Vagina (tissue), 2 donors: ENCODE results near the gene ZNF48. TPM values are rescaled to one million over a fixed set of nuclear protein-coding genes. Genes with fewer than 3 reads are reported as not detected.

Source experiments
- DNase-seq, 2 donors: peaks; one replicate each; pipeline ENCODE4 v3.0.0-alpha.2; 2017; ENCODE audit errors: extremely low spot score in 2 of 2
- H3K27ac ChIP-seq: fragments of 200-600 bp; sonication (generic); one replicate; pipeline ENCODE4 v1.5.1; 2019
- H3K27me3 ChIP-seq: fragments of 200-600 bp; sonication (generic); one replicate; pipeline ENCODE4 v1.5.1; 2019
- H3K36me3 ChIP-seq, 2 donors: fragments of 200-600 bp; sonication (generic); one replicate each; pipeline ENCODE4 v1.5.1; 2017 to 2019
- H3K4me1 ChIP-seq: fragments of 200-600 bp; sonication (generic); one replicate; pipeline ENCODE4 v1.5.1; 2019
- H3K4me3 ChIP-seq, 2 donors: fragments of 200-600 bp; sonication (generic); 1 replicate in 1 of 2; 2 replicates in 1 of 2; pipeline ENCODE4 v1.5.1; 2016 to 2019
- H3K9me3 ChIP-seq: fragments of 200-600 bp; sonication (generic); one replicate; pipeline ENCODE4 v1.5.1; 2019
- CTCF ChIP-seq, 3 experiments: fragments of 450-650 bp in 2 of 3; fragments of 200-600 bp in 1 of 3; sonication (generic) in 1 of 3; IDR thresholded peaks; one replicate each; pipeline ENCODE4 v1.5.1; 2017 to 2019; ENCODE audit warnings: antibody characterized with exemption in 3 of 3, mild to moderate bottlenecking in 2 of 3, moderate library complexity in 2 of 3
- POLR2A ChIP-seq, 2 donors: fragments of 450-650 bp; IDR thresholded peaks; one replicate each; pipeline ENCODE4 v1.6.1; 2017; ENCODE audit warnings: antibody characterized with exemption in 2 of 2, mild to moderate bottlenecking in 2 of 2, moderate library complexity in 2 of 2
- POLR2AphosphoS5 ChIP-seq, 2 donors: sonication (generic); formaldehyde crosslinking; IDR thresholded peaks; one replicate each; pipeline ENCODE4 v1.9.0; 2017; ENCODE audit warnings: antibody characterized with exemption in 2 of 2, mild to moderate bottlenecking in 2 of 2, low read depth in 1 of 2; ENCODE audit not compliant: insufficient read depth in 1 of 2
- intact Hi-C: fragments of 100-400 bp; cut with DNase I; formaldehyde crosslinking; loops from one replicate; pipeline ENCODE4 v1.15.1; 2023
- total RNA-seq: library from RNA; depleted of rRNA; stranded (reverse); fragments of >200 nt; gene quantifications from one replicate; pipeline ENCODE4 v1.2.3, GENCODE V29; 2016

ZNF48 gene
- total RNA-seq, 1 donor from 2014 or later = 3.4 TPM

GRCh38 chr16:30378236-30379157 is 16.7 kb upstream of the ZNF48 start:
- TF ChIP-seq POLR2A (IDR thresholded peaks at IDR 0.05) (peak in 1 of 2 donors; percentile 68), CTCF (IDR thresholded peaks at IDR 0.05) (no peak), POLR2AphosphoS5 (IDR thresholded peaks at IDR 0.05; ENCODE audit: insufficient read depth in 1 of 2, low read depth in 1 of 2) (peak; percentile 42 to 92)
- intact Hi-C loops = loop anchor here (5.0 to 10.0 kb wide), 2 partner anchors 571 to 1496 kb away; partner anchors contain the start of genes MAZ and ZNF267

GRCh38 chr16:30379158-30379783 is 15.9 kb upstream of the ZNF48 start:
- TF ChIP-seq CTCF (IDR thresholded peaks at IDR 0.05) (no peak), POLR2AphosphoS5 (IDR thresholded peaks at IDR 0.05; ENCODE audit: insufficient read depth in 1 of 2, low read depth in 1 of 2) (no peak), POLR2A (IDR thresholded peaks at IDR 0.05) (no peak)
- no peaks in the 10 kb centered on the region for H3K27me3 ChIP-seq
- no peaks in the 10 kb centered on the region for H3K36me3 ChIP-seq
- peak overlapping the region; percentile 75 to 81 for H3K4me3 ChIP-seq
- H3K4me1 ChIP-seq = peaks cover 32% of the 10 kb centered on the region
- intact Hi-C loops = loop anchor here (5.0 to 10.0 kb wide), 2 partner anchors 572 to 1496 kb away; partner anchors contain the start of genes MAZ and ZNF267
- H3K27ac ChIP-seq = peak overlapping the region; percentile 99
- H3K9me3 ChIP-seq = no peaks in the 10 kb centered on the region
- DNase-seq = no peak

More at GRCh38 chr16:30378236-30379157, 16.7 kb upstream of the ZNF48 start:
- Histone ChIP-seq H3K9me3 (no peaks in the 10 kb centered on the region), H3K27ac (peak overlapping the region; percentile 99), H3K27me3 (no peaks in the 10 kb centered on the region), H3K4me1 (peaks cover 32% of the 10 kb centered on the region), H3K4me3 (peak overlapping the region; percentile 75 to 81), H3K36me3 (no peaks in the 10 kb centered on the region)
- peak; percentile 91 to 99 for DNase-seq

- intact Hi-C loops = no loop called here
- H3K27ac ChIP-seq = no peak overlapping the region
- H3K9me3 ChIP-seq = no peaks in the 10 kb centered on the region
- TF ChIP-seq POLR2AphosphoS5 (IDR thresholded peaks at IDR 0.05; ENCODE audit: insufficient read depth in 1 of 2, low read depth in 1 of 2) = no peak
- TF ChIP-seq POLR2A (IDR thresholded peaks at IDR 0.05) = no peak
- no peak for TF ChIP-seq CTCF (IDR thresholded peaks at IDR 0.05)
- H3K27me3 ChIP-seq = no peaks in the 10 kb centered on the region
- H3K4me1 ChIP-seq = peaks cover 32% of the 10 kb centered on the region
- no peaks in the 10 kb centered on the region for H3K36me3 ChIP-seq
- DNase-seq = no peak
- H3K4me3 ChIP-seq = no peak overlapping the region
These were observed 15.0 kb upstream of the ZNF48 start for GRCh38 chr16:30380072-30380802.

GRCh38 chr16:30380803-30381208 is 14.4 kb upstream of the ZNF48 start:
- H3K4me1 ChIP-seq = peaks cover 32% of the 10 kb centered on the region
- H3K27me3 ChIP-seq = no peaks in the 10 kb centered on the region
- no peaks in the 10 kb centered on the region for H3K9me3 ChIP-seq
- H3K27ac ChIP-seq = no peak overlapping the region
- DNase-seq = no peak
- H3K4me3 ChIP-seq = no peak overlapping the region
- TF ChIP-seq POLR2AphosphoS5 (IDR thresholded peaks at IDR 0.05; ENCODE audit: insufficient read depth in 1 of 2, low read depth in 1 of 2) (no peak), POLR2A (IDR thresholded peaks at IDR 0.05) (no peak), CTCF (IDR thresholded peaks at IDR 0.05) (no peak)
- intact Hi-C loops = no loop called here
- H3K36me3 ChIP-seq = no peaks in the 10 kb centered on the region
